ENCODE measurements around the gene KNG1. TPM values are rescaled to one million over a fixed set of nuclear protein-coding genes. Genes with fewer than 3 reads are reported as not detected.

The KNG1 gene
- total and polyA plus RNA-seq, 2 donors (not counting 3 experiments of a cell fraction or from before 2014, with no cell fraction given): not detected

- Histone ChIP-seq H3K9me3 (replicated peaks; ENCODE audit: control insufficient read depth, insufficient read depth, low read length) (no peaks in the 10 kb centered on the region), H4K20me1 (replicated peaks; ENCODE audit: control insufficient read depth, extremely low read depth, insufficient read depth, low read length) (no peaks in the 10 kb centered on the region), H3K4me2 (ENCODE audit: insufficient read depth, low read length) (no peak overlapping the region), H3K36me3 (ENCODE audit: control insufficient read depth in 2 of 2, extremely low read depth in 1 of 2, insufficient read depth in 2 of 2, low read length in 2 of 2) (no peaks in the 10 kb centered on the region), H3K9me1 (replicated peaks; ENCODE audit: control insufficient read depth, extremely low read depth, insufficient read depth, low read length) (no peaks in the 10 kb centered on the region), H3K4me1 (ENCODE audit: control insufficient read depth, extremely low read depth, insufficient read depth, low read length) (peaks cover 4% of the 10 kb centered on the region), H3K27me3 (ENCODE audit: control insufficient read depth in 2 of 2, insufficient read depth in 2 of 2, low read length in 2 of 2) (no peaks in the 10 kb centered on the region), H2AFZ (ENCODE audit: low read depth, low read length) (no peak overlapping the region), H3K27ac (ENCODE audit: insufficient read depth, low read depth, low read length) (no peak overlapping the region), H3K9ac (replicated peaks; ENCODE audit: extremely low read depth, insufficient read depth, low read length) (no peak overlapping the region), H3K4me3 (replicated peaks in 1 of 3; ENCODE audit: insufficient read depth in 1 of 3, low read depth in 1 of 3, low read length in 3 of 3) (no peak overlapping the region), H3K79me2 (ENCODE audit: control insufficient read depth, insufficient read depth, low read length) (no peaks in the 10 kb centered on the region)
- CTCF ChIA-PET: no interaction called here
- FAIRE-seq (no peak), DNase-seq (ENCODE audit: low read depth, low spot score) (no peak)
- dilution Hi-C loops (cut with MboI; ENCODE audit: extremely low pct_ligation_motif_present, low sequenced_read_pairs) (no loop called here), intact Hi-C loops (cut with micrococcal nuclease) (no loop called here)
- no TSS peak for BruUV-seq (replicated peaks)
- POLR2A ChIA-PET: no interaction called here
- no peak for TF ChIP-seq MYC (IDR thresholded peaks at IDR 0.05; ENCODE audit: low read depth, low read length)
Measured at GRCh38 chr3:186757214-186757613, 40.1 kb downstream of the KNG1 start.

- ChIA-PET CTCF (no interaction called here), POLR2A (no interaction called here)
- Histone ChIP-seq H2AFZ (ENCODE audit: low read depth, low read length) (no peak overlapping the region), H3K79me2 (ENCODE audit: control insufficient read depth, insufficient read depth, low read length) (no peaks in the 10 kb centered on the region), H3K27ac (ENCODE audit: insufficient read depth, low read depth, low read length) (no peak overlapping the region), H3K4me3 (replicated peaks in 1 of 3; ENCODE audit: insufficient read depth in 1 of 3, low read depth in 1 of 3, low read length in 3 of 3) (no peak overlapping the region), H3K36me3 (ENCODE audit: control insufficient read depth in 2 of 2, extremely low read depth in 1 of 2, insufficient read depth in 2 of 2, low read length in 2 of 2) (no peaks in the 10 kb centered on the region), H3K9ac (replicated peaks; ENCODE audit: extremely low read depth, insufficient read depth, low read length) (no peak overlapping the region), H3K4me2 (ENCODE audit: insufficient read depth, low read length) (no peak overlapping the region), H3K9me1 (replicated peaks; ENCODE audit: control insufficient read depth, extremely low read depth, insufficient read depth, low read length) (no peaks in the 10 kb centered on the region), H3K27me3 (ENCODE audit: control insufficient read depth in 2 of 2, insufficient read depth in 2 of 2, low read length in 2 of 2) (no peaks in the 10 kb centered on the region), H4K20me1 (replicated peaks; ENCODE audit: control insufficient read depth, extremely low read depth, insufficient read depth, low read length) (no peaks in the 10 kb centered on the region), H3K4me1 (ENCODE audit: control insufficient read depth, extremely low read depth, insufficient read depth, low read length) (peaks cover 4% of the 10 kb centered on the region), H3K9me3 (replicated peaks; ENCODE audit: control insufficient read depth, insufficient read depth, low read length) (no peaks in the 10 kb centered on the region)
- intact Hi-C loops (cut with micrococcal nuclease) (no loop called here), dilution Hi-C loops (cut with MboI; ENCODE audit: extremely low pct_ligation_motif_present, low sequenced_read_pairs) (no loop called here)
- TF ChIP-seq POLR2A (IDR thresholded peaks at IDR 0.05; ENCODE audit: low read depth, low read length) (no peak), EZH2 (IDR thresholded peaks at IDR 0.05; ENCODE audit: borderline replicate concordance, low read depth, low read length, severe bottlenecking) (no peak), MAX (IDR thresholded peaks at IDR 0.05; ENCODE audit: insufficient read depth, insufficient read length) (no peak), POLR2AphosphoS5 (IDR thresholded peaks at IDR 0.05; ENCODE audit: insufficient read depth, low read depth, low read length) (no peak), JUN (IDR thresholded peaks at IDR 0.05; ENCODE audit: borderline replicate concordance, insufficient read depth, insufficient read length, low read depth) (no peak), CTCF (IDR thresholded peaks at IDR 0.05; ENCODE audit: extremely low read depth in 1 of 2, insufficient read depth in 1 of 2, low read depth in 1 of 2, low read length in 2 of 2) (no peak), FOS (IDR thresholded peaks at IDR 0.05; ENCODE audit: borderline replicate concordance, insufficient read depth, low read length) (no peak), MYC (IDR thresholded peaks at IDR 0.05; ENCODE audit: low read depth, low read length) (no peak), GATA2 (IDR thresholded peaks at IDR 0.05; ENCODE audit: insufficient read depth, insufficient read length, low read depth, low read length) (no peak)
- DNase-seq (ENCODE audit: low read depth, low spot score) (no peak), FAIRE-seq (no peak)
- BruUV-seq (replicated peaks): no TSS peak
Measured at GRCh38 chr3:186757686-186758220, 40.6 kb downstream of the KNG1 start.

Data from endothelial cell of umbilical vein (primary cell).